Neural progenitor cell (in vitro differentiated cells): ENCODE results near the gene EEIG2.

Source experiments
- EZH2 ChIP-seq: fragments of 200-600 bp; sonication (generic); IDR thresholded peaks from 2 replicates; pipeline ENCODE4 v1.6.1; 2017; ENCODE audit warnings: antibody characterized with exemption, mild to moderate bottlenecking, moderate library complexity
- TF ChIP-seq, protein P1 (sequence below): fragments of 200-600 bp; sonication (generic); IDR thresholded peaks from 2 replicates; pipeline ENCODE4 v1.5.1; 2017; ENCODE audit warnings: antibody characterized with exemption, mild to moderate bottlenecking

DNA sequence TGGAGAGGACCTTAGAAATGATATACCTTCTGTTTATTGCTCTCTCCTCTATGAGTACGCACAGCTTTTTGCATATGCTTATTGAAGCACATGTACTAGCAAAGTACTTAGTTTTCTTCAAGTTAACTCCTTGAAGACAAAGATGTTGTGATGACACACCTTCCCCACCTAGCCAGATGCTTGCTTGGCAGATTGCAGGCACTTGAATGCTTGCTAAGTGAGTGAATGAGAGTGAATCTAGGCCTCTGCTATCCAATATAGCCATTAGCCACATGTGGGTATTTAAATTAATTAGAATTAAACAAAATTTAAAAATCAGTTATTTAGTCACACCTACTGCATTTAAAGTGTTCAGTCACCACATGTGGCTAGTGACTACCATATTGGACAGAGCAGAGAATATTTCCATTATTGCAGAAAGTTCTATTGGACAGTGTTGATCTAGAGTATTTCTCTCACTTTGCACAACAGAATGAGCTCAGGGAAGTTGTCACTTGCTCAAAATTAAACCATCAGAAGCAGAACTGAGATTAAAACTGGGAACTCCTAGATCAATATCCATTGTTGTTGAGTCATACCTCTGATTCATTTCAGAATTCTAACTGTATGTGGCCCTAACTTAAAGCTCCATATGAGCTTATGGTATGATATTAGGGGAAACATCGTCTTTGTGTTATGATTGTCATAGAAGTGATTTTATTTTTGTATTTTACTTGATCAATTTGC lies 8.6 kb upstream of the EEIG2 start:
- TF ChIP-seq, protein P1, sequence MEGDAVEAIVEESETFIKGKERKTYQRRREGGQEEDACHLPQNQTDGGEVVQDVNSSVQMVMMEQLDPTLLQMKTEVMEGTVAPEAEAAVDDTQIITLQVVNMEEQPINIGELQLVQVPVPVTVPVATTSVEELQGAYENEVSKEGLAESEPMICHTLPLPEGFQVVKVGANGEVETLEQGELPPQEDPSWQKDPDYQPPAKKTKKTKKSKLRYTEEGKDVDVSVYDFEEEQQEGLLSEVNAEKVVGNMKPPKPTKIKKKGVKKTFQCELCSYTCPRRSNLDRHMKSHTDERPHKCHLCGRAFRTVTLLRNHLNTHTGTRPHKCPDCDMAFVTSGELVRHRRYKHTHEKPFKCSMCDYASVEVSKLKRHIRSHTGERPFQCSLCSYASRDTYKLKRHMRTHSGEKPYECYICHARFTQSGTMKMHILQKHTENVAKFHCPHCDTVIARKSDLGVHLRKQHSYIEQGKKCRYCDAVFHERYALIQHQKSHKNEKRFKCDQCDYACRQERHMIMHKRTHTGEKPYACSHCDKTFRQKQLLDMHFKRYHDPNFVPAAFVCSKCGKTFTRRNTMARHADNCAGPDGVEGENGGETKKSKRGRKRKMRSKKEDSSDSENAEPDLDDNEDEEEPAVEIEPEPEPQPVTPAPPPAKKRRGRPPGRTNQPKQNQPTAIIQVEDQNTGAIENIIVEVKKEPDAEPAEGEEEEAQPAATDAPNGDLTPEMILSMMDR: no peak
- no peak for TF ChIP-seq EZH2
